Ovary (tissue), 3 donors: ENCODE data around the gene E2F6.

ENCODE experiments used
- POLR2A ChIP-seq: fragments of 450-650 bp; IDR thresholded peaks from one replicate; pipeline ENCODE4 v1.6.1; 2017; ENCODE audit warnings: antibody characterized with exemption, mild to moderate bottlenecking, moderate library complexity
- TF ChIP-seq, protein P1 (sequence below), 3 donors: fragments of 450-650 bp in 2 of 3; fragments of 200-600 bp in 1 of 3; IDR thresholded peaks; one replicate each; pipeline versions ENCODE4 v1.5.1 to v1.8.0; 2016 to 2022; ENCODE audit warnings: antibody characterized with exemption in 3 of 3, mild to moderate bottlenecking in 1 of 3
- donor health status: DM: no; HTN: no; CAD: no.

DNA sequence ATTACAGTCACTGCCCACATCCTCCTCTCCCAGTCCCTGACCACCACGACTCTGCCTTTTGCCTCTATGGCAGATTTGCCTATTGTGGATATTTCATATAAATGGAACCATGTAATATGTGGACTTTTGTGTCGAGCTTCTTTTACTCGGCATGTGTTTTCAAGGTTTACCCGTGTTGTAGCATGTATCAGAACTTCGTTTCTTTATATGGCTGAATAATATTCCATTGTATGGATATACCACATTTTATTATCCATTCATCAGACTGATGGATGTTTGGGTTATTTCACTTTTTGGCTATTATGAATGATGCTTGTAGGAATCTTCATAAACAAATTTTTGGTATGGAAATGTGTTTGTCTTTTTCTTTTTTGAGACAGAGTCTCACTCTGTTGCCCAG lies 24.2 kb upstream of the E2F6 start:
- TF ChIP-seq POLR2A, result no peak
- TF ChIP-seq, protein P1, sequence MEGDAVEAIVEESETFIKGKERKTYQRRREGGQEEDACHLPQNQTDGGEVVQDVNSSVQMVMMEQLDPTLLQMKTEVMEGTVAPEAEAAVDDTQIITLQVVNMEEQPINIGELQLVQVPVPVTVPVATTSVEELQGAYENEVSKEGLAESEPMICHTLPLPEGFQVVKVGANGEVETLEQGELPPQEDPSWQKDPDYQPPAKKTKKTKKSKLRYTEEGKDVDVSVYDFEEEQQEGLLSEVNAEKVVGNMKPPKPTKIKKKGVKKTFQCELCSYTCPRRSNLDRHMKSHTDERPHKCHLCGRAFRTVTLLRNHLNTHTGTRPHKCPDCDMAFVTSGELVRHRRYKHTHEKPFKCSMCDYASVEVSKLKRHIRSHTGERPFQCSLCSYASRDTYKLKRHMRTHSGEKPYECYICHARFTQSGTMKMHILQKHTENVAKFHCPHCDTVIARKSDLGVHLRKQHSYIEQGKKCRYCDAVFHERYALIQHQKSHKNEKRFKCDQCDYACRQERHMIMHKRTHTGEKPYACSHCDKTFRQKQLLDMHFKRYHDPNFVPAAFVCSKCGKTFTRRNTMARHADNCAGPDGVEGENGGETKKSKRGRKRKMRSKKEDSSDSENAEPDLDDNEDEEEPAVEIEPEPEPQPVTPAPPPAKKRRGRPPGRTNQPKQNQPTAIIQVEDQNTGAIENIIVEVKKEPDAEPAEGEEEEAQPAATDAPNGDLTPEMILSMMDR (IDR thresholded peaks at IDR 0.05), result no peak
